Vagina (tissue), 2 donors: ENCODE results near the gene RAB20.

Source experiments
- CTCF ChIP-seq, 3 experiments: fragments of 450-650 bp in 2 of 3; fragments of 200-600 bp in 1 of 3; sonication (generic) in 1 of 3; IDR thresholded peaks; one replicate each; pipeline ENCODE4 v1.5.1; 2017 to 2019; ENCODE audit warnings: antibody characterized with exemption in 3 of 3, mild to moderate bottlenecking in 2 of 3, moderate library complexity in 2 of 3
- POLR2A ChIP-seq, 2 donors: fragments of 450-650 bp; IDR thresholded peaks; one replicate each; pipeline ENCODE4 v1.6.1; 2017; ENCODE audit warnings: antibody characterized with exemption in 2 of 2, mild to moderate bottlenecking in 2 of 2, moderate library complexity in 2 of 2
- POLR2AphosphoS5 ChIP-seq, 2 donors: sonication (generic); formaldehyde crosslinking; IDR thresholded peaks; one replicate each; pipeline ENCODE4 v1.9.0; 2017; ENCODE audit warnings: antibody characterized with exemption in 2 of 2, mild to moderate bottlenecking in 2 of 2, low read depth in 1 of 2; ENCODE audit not compliant: insufficient read depth in 1 of 2

DNA sequence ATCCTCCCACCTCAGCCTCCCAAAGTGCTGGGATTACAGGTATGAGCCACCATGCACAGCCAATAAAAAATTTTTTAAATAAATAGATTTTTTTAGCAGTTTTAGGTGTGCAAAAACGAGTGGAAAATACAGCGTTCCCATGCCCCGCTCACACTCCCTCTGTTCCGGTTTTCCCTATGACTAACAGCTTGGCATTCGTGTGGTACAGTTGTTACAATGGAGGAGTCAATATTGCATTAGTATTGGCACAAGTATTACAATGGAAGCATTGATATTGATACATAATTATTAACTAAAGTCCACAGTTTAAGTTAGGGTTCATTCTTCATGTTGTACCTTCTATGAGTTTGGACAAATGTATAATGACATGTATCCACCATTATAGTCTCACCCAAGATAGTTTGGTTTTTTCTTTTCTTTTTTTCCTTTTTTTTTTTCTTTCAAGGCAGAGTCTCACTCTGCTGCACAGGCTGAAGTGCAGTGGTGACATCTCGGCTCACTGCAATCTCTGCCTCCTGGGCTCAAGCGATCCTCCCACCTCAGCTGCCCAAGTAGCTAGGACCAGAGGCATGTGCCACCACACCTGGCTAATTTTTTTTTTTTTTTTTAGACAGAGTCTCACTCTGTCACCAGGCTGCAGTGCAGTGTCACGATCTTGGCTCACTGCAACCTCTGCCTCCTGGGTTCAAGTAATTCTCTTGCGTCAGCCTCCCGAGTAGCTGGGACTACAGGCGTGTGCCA is 15.4 kb upstream of the RAB20 start:
- TF ChIP-seq CTCF (IDR thresholded peaks at IDR 0.05) (no peak), POLR2A (IDR thresholded peaks at IDR 0.05) (no peak), POLR2AphosphoS5 (IDR thresholded peaks at IDR 0.05; ENCODE audit: insufficient read depth in 1 of 2, low read depth in 1 of 2) (no peak)
